Measurements from ENCODE around the gene TBC1D24.
"Not testable (repeated sequence)": the region's sequence is repeated elsewhere in the genome, so short reads cannot be mapped to it uniquely, and the experiment has no call there.

TBC1D24 gene

DNA sequence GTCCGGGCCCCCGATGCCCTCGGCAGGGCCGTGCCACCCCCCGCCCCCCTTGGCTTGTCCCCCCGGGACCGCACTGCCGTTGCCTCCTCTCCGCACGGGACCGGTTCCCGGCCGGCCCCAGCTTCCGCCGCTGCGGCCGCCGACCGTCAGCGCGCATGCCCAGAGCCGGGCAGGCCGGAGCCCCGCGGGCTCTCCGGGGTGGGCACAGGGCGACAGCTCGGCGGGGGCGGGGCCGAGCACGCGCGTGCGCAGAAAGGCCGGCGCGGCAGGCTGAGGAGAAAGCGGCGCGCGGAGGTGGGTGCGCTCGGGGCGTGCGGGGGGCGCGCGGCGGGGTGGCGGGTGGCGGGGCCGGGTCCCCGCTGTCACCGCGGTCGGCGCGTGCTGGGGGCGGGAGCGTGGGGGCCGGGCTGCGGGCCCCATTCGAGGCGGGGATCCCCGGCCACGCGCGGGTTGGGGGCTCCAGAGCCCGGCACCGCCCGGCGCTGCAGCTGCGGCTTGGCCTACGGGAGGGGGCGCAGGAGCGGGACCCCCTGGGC lies at the start of gene TBC1D24:
Gene TBC1D24, plus strand, starts transcription at position 251 of the 536 bp plus-strand sequence. CDS start 21,022 bp downstream, outside the sequence.
- DNase-seq (ENCODE audit: low read depth): peak; percentile 71

- DNase-seq (ENCODE audit: low read depth): no peak
These were observed 49.0 kb upstream of the TBC1D24 start for GRCh38 chr16:2425825-2426430.

DNA sequence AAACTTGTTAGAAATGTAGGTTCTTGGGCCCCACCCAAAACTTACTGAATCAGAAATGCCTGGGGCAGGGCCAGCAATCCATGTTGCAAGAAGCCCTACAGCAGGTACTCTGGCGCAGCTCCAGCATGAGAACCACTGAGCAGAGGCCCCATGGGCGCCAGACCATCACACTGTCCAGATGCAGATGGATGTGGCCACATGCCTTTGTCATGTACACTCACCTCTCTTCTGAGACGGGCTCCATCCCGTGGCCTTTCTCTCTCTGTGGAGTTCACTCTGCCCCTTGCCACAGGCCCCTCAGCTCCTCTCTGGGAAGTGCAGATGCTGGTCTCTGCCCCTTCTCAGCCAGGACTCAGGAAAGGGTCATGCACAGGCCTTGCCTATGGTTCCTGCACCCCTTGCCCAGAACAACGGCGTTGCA lies 48.0 kb upstream of the TBC1D24 start:
- no peak for DNase-seq (ENCODE audit: low read depth)

- no peak for DNase-seq (ENCODE audit: low read depth)
These were observed 47.4 kb upstream of the TBC1D24 start for GRCh38 chr16:2427526-2427925.

- no peak for DNase-seq (ENCODE audit: low read depth)
These were observed 46.7 kb upstream of the TBC1D24 start for GRCh38 chr16:2428051-2428783.

DNA sequence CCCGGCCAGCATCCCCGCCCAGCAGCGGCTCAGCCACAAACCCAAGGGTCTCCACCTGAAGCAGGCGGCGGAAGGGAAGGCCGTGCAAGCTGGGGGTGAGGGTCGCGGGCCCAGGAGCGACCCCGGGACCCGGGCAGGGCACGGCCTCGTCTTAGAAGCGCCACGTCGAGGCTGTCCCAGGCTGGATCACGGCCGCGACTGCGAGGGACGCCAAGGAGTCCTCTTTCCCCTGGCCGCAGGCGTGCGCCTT lies 46.2 kb upstream of the TBC1D24 start:
- DNase-seq (ENCODE audit: low read depth): no peak

DNA sequence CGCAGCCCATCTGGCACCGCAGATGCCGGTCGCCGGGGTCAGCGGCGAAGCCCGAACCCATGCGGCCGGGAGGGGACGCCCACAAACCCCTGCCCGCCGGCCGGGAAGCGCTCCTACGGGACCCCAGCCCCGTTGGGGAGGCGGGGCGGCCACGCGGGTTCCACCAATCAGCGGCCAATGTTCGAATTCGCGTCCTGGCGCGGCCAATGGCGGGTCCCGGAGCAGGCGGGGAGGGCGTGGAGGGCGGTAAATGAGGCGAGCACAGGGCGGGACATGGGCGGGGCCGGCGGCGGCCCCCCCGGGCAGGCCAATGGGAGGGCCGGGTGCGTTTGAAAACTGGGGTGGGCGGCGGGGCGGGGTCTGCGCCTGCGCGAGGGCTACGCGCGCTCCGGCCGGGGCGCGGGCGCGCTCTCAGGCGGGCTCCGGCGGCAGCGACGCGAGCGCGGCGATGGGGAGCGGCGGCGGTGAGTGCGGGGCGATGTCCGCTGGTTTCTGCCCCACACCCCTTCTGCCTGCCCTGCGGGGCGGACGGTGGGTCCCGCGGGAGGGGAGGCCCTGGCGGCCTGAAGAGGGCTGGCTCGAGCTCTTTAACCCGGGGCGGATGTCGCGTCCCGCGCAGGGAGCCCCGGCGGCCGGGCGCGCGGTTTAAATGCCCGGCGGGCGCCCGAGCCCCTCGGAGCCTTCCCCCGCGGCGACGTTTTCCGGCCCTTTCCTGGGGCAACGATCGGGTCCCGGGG lies 45.7 kb upstream of the TBC1D24 start, which contains the start of gene CCNF:
Gene CCNF, plus strand, starts transcription at position 414 of the 737 bp plus-strand sequence. Its CDS starts 35 bp downstream, at position 449.
- peak; percentile 96 for DNase-seq (ENCODE audit: low read depth)

GRCh38 chr16:2429771-2430663 lies 44.9 kb upstream of the TBC1D24 start:
- DNase-seq (ENCODE audit: low read depth): no peak

GRCh38 chr16:2432286-2432685 lies 42.6 kb upstream of the TBC1D24 start:
- DNase-seq (ENCODE audit: low read depth): no peak

- DNase-seq (ENCODE audit: low read depth): no peak
These were observed 42.0 kb upstream of the TBC1D24 start for GRCh38 chr16:2432801-2433505.

GRCh38 chr16:2435236-2435635 lies 39.7 kb upstream of the TBC1D24 start:
- DNase-seq (ENCODE audit: low read depth): not testable (repeated sequence)

DNA sequence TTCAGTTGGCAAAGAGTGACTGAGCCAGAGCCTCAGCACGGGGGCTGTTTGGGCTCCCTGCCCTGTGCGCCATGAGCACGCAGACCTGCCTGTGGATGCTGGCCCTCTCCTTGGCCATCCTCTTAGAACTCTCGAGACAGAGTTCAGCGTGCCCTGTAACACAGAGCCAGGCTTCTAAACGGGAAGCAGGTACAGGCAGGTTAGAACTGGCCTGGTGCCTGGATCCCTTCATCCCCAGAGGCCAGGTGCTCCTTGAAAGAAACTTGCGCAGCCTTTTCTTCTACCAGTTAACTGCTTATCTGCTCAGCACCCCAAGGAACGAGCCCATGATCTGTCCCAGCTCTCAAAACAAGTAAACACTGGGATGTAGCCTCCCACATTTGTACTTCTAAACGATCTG lies 38.8 kb upstream of the TBC1D24 start:
- DNase-seq (ENCODE audit: low read depth): no peak

DNA sequence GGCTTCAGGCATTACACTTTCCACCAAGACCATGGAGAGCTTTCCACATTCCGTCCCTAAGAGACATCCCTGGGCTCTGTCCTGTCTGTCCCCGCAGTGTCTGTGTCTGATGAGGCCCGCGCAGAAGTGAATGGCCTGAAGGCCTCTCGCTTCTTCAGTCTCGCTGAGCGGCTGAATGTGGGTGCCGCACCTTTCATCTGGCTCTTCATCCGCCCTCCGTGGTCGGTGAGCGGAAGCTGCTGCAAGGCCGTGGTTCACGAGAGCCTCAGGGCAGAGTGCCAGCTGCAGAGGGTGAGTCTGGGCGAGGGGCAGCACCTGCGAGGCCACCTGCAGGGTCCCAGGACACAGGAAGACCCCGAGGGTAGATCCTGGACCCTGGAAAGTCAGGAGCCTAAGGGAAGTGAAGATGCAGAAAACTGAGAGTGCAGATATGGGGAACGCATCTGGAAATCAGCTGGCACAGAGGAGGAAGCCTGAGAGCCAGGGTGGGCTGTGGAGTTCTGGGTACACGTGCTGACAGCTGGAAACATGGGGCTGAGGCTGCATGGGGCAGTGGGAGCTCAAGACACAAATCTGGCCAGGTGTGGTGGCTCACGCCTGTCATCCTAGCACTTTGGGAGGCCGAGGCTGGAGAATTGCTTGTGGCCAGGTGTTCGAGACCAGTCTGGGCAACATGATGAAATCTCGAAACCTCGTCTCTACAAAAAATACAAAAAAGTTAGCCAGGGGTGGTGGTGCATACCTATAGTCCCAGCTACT lies 37.7 kb upstream of the TBC1D24 start:
- DNase-seq (ENCODE audit: low read depth): no peak

DNA sequence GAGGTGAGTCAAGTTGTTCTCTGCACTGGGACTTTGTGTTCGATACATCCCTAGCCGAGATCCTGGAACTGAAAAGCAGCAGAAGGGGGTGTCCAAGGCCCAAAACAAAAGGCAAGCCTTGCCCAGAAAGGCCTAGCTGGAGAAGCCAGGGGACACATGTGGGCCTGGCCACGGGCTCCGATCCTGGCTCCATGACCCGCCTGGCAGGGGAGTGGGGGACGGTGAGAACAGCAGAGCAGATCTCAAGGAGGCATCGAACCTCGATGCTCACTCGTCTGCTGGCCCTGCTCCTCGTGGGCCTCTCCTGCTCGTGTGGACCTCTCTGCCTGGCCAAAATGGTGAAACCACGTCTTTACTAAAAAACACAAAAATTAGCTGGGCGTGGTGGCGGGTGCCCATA lies 36.8 kb upstream of the TBC1D24 start:
- DNase-seq (ENCODE audit: low read depth): no peak

DNA sequence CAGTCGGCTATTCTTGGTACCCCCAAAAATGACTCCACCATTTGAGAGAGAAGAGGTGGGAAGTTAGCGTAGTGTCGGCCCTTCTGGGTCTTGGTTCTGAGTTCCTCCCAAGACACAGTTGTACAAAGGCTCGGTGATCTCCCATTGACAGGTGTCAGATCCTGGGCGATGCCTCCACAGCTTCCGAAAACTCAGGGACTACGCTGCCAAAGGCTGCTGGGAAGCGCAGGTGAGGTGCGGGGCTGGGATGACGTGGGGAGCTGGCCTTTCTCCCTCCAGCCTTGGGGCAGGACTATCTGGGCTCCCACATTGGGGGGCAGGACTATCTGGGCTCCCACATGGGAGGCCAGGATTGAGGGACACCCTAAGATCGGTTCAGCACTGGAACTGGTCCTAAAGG lies 35.3 kb upstream of the TBC1D24 start:
- DNase-seq (ENCODE audit: low read depth): no peak

DNA sequence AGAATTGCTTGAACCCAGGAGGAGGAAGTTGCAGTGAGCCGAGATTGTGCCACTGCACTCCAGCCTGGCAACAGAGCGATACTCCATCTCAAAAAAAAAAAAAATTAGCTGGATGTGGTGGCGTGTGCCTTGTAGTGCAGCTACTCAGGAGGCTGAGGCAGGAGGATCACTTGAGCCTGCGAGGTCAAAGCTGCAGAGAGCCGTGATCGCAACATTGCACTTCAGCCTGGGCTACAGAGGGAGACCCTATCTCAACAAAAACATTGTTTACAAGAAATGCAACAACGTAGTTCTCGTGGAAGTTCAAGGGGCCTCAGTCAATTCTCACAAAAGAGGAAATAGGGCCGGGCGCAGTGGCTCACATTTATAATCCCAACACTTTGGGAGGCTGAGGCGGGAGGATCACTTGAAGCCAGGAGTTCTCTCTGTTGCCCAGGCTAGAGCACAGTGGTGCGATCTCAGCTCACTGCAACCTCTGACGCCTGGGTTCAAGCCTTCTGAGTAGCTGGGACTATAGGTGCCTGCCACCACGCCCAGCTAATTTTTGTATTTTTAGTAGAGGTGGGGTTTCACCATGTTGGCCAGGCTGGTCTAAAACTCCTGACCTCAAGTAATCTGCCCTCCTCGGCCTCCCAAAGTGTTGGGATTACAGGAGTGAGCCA lies 33.7 kb upstream of the TBC1D24 start:
- DNase-seq (ENCODE audit: low read depth): not testable (repeated sequence)

DNA sequence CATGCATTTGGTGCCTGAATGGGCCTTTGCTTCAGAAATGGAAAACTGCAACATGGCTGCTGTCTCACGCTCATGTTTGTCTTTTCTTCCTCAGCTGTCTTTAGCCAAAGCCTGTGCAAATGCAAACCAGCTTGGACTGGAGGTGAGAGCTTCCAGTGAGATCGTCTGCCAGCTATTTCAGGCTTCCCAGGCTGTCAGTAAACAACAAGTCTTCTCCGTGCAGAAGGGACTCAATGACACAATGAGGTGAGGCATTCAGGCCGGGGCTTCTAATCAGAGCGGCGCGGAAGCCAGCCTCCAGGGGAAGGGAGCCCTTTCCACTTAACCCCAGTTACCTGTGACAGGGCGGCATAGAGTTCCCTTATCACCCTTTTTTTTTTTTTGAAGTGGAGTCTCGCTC lies 31.4 kb upstream of the TBC1D24 start:
- no peak for DNase-seq (ENCODE audit: low read depth)

DNA sequence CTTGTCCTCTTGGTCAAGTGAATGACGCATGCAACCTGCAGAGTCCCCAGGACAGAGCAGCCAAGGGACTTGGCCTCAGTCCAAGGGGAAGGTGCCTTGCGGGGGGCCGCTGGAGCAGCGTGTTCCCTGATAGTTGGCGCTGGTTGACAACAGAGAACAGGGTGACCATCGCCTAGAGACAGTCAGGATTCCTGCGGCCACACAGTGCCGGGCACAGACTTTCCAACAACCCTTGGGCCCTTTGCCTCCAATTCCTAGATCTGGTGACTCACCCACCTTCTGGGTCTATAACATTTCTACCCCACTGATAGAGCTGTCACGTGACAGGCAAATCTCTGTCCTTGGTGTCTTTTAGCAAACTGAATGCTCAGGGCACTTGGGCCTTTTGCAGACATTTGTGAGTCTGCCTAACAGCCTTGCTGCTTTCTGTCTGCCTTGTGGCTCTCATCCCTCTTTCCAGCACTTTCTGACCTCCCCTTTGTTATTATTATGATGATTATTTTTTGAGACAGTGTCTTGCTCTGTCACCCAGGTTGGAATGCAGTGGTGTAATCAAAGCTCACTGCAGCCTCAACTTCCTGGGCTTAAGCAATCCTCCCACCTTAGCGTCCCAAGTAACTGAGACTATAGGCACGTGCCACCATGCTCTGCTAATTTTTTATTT lies 26.9 kb upstream of the TBC1D24 start:
- no peak for DNase-seq (ENCODE audit: low read depth)

GRCh38 chr16:2449118-2449517 lies 25.8 kb upstream of the TBC1D24 start:
- DNase-seq (ENCODE audit: low read depth): no peak
